HG03558 (cell line): ENCODE data around the gene LRRC10.

Experiments used
- ATAC-seq: cut with Tn5 transposase; IDR thresholded peaks from one replicate; pipeline ENCODE4 v1.9.1; 2021; ENCODE audit warnings: moderate number of reproducible peaks; ENCODE audit not compliant: unreplicated experiment; ENCODE audit errors: extremely low read depth

LRRC10 gene

DNA sequence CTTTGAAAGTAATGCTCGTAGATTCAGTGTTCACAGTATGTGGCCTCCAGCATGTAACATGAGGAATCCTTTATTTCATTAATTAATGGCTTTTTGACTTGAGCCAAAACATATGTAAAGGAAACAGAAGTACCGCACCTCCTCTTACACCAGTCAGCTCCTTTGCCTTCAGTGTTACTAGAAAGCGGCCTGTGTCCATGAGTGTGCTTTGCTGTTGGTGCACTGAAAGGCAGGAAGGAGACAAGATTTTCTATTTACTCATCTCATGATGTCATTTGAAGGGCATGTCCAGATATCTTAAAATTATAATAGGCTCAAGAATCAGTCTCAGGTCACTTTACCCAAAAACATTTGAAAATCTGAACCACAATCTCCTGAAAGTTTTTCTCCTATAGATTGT lies 35.4 kb downstream of the LRRC10 start:
- no peak for ATAC-seq

DNA sequence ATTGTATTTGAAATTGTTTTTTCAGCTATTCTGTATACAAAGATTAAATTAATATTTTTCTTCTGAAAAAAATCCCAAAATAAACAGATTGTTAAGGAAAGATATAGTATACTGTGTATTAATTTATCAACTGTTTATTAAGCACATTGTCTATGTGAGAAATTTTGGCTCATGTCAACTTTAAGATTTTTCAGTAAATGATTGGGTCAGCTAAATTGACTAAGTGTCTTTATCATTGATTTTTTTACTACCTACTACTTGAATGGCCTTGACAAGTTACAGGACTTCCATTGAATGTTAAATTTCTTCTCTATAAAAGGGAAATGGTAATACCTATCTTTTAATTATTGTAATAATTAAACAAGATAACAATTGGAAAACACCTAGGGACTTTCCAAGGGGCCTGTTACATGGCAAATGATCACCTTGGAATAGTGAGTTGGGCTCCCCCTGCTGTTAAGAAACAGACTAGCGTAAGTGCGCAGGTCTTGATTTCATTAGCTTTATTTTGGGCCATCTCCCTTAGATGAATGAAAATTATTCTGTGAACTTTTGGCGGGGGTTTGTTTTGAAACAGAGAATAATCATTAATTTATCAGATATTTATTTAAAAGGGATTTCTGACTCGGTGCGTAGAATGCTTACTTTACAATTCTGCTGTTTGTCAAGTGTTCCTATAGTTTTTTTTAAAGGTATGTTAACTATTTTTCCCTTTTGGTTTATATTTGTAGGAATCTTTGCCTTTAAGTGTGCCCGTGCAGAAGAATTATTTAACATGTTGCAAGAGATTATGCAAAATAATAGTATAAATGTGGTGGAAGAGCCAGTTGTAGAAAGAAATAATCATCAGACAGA lies 39.9 kb downstream of the LRRC10 start:
- ATAC-seq: peak; percentile 62

DNA sequence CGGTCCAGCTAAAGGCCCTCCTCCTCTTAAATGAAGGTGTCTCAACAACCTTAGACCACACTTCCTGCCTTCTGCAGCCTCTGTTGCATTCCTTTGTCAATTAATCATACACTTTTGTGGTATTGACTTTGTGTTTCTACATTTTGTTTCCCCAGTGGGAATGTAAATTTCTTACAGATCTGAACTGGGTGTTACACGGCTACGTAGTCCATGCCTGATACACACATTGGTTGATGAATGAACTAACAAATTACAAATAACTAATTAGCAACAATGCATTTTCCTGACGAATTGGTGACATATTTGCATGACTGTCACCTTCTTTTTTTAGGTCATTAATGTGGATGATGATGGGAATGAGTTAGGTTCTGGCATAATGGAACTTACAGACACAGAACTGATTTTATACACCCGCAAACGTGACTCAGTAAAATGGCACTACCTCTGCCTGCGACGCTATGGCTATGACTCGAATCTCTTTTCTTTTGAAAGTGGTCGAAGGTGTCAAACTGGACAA lies 40.6 kb downstream of the LRRC10 start:
- ATAC-seq: no peak

DNA sequence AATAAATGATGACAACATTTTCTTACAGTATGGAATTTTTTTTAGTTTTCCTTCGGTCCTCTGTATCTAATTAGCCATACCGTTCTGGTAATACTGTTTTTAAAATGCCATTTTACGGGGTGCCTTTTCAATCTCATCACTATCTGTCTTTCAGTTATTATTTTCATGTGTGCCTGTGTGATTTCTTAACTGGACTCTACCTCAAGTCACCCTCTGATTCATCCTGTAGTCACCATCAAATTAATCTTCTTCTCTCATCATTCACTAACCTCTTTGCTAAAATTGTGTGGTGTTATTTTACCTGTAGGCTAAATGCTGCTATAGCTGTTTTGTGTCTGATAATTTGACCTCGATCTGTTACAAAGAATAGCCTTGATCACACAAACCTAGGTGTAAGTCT lies 41.5 kb downstream of the LRRC10 start:
- ATAC-seq: no peak

- no peak for ATAC-seq
Measured at GRCh38 chr12:69566603-69567002, 44.1 kb downstream of the LRRC10 start.

DNA sequence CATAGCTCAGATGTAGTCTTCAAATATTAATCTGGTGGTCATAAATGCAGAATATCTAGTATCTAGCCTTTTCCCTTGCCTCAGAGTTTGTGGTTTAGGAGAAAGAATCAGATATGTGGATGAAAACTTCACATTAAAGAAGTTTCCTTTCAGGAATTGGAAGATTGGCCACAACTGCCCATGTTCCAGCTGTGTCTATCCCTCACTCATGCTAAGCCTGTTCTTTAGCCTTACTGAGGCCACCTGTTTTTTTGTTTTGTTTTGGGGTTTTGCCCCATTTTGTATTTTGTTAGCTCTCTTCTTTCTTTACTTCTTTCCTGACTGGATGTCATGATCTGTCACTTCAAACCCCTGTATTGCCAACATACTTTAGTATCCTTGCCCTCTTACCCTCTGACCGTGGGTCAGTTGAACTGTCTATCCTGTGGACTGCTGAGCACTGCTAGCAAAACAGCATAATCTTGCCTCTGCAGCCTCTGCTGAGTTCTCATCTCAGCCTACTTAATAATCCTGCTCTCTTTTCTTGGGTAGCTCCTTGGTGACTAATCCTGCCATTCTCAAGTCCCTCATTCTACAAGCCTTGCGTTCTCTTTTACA lies 47.4 kb downstream of the LRRC10 start:
- no peak for ATAC-seq
